ENCODE data around the gene FRS2.

- no peak for TF ChIP-seq CTCF (IDR thresholded peaks at IDR 0.05)
- TF ChIP-seq POLR2A (IDR thresholded peaks at IDR 0.05; ENCODE audit: low read depth), result no peak
- TF ChIP-seq EP300 (IDR thresholded peaks at IDR 0.05), result no peak
- no peak for TF ChIP-seq POLR2AphosphoS5 (IDR thresholded peaks at IDR 0.05)
These were observed 41.5 kb downstream of the FRS2 start for GRCh38 chr12:69511469-69512267.
